Neural progenitor cell (in vitro differentiated cells): ENCODE data around the gene INPP1.

Experiments
- EZH2 ChIP-seq: fragments of 200-600 bp; sonication (generic); IDR thresholded peaks from 2 replicates; pipeline ENCODE4 v1.6.1; 2017; ENCODE audit warnings: antibody characterized with exemption, mild to moderate bottlenecking, moderate library complexity
- EZH2phosphoT487 ChIP-seq: fragments of 200-600 bp; sonication (generic); IDR thresholded peaks from 2 replicates; pipeline ENCODE4 v1.6.1; 2017; ENCODE audit warnings: antibody characterized with exemption
- TF ChIP-seq, protein P1 (sequence below): fragments of 200-600 bp; sonication (generic); IDR thresholded peaks from 2 replicates; pipeline ENCODE4 v1.5.1; 2017; ENCODE audit warnings: antibody characterized with exemption, mild to moderate bottlenecking

DNA sequence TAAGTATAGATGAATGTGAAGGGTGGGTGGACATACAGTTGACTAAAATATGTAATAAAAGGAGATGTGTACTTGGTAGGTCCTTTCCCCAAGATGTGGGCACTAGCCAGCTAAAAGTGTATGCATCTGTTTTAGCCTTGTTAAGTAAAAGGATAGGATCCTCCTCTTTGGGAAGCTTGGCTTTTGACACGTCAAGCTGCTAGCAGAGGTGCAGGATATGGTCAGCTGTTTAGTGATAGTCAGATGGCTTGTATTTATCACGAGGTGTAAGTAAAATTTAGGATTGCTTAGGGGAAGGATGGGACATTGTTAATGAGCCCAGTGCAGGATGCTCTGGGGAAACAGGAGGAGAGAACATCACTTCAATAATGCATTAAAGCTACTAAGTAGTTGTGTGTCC lies 66.2 kb downstream of the INPP1 start:
- TF ChIP-seq EZH2phosphoT487 (no peak), EZH2 (no peak)
- TF ChIP-seq, protein P1, sequence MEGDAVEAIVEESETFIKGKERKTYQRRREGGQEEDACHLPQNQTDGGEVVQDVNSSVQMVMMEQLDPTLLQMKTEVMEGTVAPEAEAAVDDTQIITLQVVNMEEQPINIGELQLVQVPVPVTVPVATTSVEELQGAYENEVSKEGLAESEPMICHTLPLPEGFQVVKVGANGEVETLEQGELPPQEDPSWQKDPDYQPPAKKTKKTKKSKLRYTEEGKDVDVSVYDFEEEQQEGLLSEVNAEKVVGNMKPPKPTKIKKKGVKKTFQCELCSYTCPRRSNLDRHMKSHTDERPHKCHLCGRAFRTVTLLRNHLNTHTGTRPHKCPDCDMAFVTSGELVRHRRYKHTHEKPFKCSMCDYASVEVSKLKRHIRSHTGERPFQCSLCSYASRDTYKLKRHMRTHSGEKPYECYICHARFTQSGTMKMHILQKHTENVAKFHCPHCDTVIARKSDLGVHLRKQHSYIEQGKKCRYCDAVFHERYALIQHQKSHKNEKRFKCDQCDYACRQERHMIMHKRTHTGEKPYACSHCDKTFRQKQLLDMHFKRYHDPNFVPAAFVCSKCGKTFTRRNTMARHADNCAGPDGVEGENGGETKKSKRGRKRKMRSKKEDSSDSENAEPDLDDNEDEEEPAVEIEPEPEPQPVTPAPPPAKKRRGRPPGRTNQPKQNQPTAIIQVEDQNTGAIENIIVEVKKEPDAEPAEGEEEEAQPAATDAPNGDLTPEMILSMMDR: no peak
